Esophagus muscularis mucosa (tissue), 4 donors: Measurements from ENCODE around the gene KCNQ5.

Experiments
- EP300 ChIP-seq: sonication (generic); formaldehyde crosslinking; IDR thresholded peaks from one replicate; pipeline ENCODE4 v1.6.1; 2017; ENCODE audit warnings: antibody characterized with exemption
- POLR2A ChIP-seq: fragments of 450-650 bp; IDR thresholded peaks from one replicate; pipeline ENCODE4 v1.6.1; 2017; ENCODE audit warnings: antibody characterized with exemption, moderate library complexity, mild to moderate bottlenecking, low read depth
- POLR2AphosphoS5 ChIP-seq, 2 donors: sonication (generic); formaldehyde crosslinking; IDR thresholded peaks; one replicate each; pipeline ENCODE4 v1.6.1; 2017; ENCODE audit warnings: antibody characterized with exemption in 2 of 2
- TF ChIP-seq, protein P1 (sequence below), 3 experiments: fragments of 200-600 bp in 2 of 3; fragments of 450-650 bp in 1 of 3; sonication (generic) in 2 of 3; IDR thresholded peaks; one replicate each; pipeline ENCODE4 v1.5.1; 2017 to 2019; ENCODE audit warnings: antibody characterized with exemption in 3 of 3, mild to moderate bottlenecking in 2 of 3, moderate library complexity in 1 of 3

GRCh38 chr6:73062837-73063236 lies 441.0 kb downstream of the KCNQ5 start:
- TF ChIP-seq, protein P1, sequence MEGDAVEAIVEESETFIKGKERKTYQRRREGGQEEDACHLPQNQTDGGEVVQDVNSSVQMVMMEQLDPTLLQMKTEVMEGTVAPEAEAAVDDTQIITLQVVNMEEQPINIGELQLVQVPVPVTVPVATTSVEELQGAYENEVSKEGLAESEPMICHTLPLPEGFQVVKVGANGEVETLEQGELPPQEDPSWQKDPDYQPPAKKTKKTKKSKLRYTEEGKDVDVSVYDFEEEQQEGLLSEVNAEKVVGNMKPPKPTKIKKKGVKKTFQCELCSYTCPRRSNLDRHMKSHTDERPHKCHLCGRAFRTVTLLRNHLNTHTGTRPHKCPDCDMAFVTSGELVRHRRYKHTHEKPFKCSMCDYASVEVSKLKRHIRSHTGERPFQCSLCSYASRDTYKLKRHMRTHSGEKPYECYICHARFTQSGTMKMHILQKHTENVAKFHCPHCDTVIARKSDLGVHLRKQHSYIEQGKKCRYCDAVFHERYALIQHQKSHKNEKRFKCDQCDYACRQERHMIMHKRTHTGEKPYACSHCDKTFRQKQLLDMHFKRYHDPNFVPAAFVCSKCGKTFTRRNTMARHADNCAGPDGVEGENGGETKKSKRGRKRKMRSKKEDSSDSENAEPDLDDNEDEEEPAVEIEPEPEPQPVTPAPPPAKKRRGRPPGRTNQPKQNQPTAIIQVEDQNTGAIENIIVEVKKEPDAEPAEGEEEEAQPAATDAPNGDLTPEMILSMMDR (IDR thresholded peaks at IDR 0.05), result no peak
- TF ChIP-seq EP300 (no peak), POLR2A (no peak), POLR2AphosphoS5 (IDR thresholded peaks at IDR 0.05) (no peak)
